ENCODE measurements around the gene C19orf47.
"Not testable (repeated sequence)": the region's sequence is repeated elsewhere in the genome, so short reads cannot be mapped to it uniquely, and the experiment has no call there.

Gene C19orf47

DNA sequence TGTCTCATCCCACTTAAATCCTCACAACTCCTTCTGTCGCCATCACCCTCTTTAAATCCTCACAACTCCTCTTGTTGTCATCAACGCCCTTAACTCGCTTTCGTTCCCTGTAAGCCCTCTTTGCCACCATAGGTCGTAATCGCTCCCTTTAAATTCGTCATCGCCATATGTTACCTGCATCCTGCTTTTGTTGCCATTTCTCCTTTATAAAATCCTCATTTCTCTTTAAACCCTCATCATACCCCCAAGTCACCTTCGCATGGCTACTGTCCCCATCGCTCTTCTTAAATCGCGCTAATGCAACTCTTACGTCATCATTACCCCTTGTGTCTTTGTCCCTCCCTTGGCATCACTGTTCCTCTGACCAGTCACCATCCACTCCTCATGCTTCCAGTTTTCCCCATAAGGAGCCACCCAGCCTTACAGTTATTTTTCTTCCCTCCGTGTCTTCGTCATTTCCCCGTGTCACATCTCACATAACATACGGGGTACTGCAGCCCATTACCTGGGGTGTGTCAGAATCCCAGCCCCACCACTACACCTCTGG, 837 bp upstream of the C19orf47 start:
- no peak for DNase-seq (ENCODE audit: low read depth in 2 of 2)

DNA sequence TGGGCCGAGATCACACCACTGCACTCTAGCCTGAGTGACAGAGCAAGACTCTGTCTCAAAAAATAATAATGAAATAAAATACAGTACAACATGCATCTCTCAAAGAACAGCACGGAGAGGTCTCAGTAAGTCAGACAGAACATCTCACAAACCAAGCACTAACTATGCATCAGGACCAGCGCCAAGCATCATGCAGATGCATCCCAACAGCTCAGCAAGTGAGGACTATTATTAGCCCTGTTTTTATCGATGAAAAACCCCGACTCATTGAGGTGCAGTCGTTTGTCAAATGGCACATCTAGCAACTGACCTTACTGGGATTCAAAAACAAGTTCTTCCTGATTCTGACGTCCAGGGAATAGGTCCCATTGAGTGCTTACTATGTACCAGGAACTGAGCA, 3.8 kb downstream of the C19orf47 start:
- DNase-seq (ENCODE audit: low read depth in 2 of 2) = no peak

DNA sequence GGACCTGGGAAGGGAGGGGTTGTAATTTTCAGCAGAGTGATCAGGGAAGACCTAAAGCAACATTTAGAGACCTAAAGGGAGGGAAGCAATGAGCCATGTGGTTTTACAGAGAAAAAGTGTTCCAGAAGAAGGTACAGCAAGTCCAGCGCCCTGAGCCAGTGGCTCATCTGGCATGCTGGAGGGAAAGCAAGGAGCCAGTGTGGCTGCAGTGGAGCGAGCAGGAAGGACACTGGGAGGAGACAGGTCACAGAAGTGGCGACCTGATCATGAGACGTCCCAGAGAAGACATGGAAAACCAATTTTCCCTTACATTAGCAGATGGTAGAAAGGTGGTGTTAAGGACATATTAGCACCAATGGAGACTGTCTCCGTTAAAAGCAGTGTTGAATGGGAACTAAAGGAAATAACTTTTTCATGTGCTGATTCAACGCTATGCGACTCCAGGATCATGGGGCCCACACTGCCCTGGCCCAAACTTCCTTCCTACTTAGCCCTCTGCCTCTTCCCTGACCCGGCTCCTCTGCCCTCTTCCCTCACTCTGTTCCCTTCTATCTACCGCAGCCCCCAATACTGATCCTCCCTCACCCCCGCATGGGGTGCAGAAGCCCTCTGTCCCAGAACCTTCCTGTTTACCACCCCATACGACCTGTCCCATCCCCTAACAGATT, 5.4 kb downstream of the C19orf47 start:
- DNase-seq (ENCODE audit: low read depth in 2 of 2) = no peak

DNA sequence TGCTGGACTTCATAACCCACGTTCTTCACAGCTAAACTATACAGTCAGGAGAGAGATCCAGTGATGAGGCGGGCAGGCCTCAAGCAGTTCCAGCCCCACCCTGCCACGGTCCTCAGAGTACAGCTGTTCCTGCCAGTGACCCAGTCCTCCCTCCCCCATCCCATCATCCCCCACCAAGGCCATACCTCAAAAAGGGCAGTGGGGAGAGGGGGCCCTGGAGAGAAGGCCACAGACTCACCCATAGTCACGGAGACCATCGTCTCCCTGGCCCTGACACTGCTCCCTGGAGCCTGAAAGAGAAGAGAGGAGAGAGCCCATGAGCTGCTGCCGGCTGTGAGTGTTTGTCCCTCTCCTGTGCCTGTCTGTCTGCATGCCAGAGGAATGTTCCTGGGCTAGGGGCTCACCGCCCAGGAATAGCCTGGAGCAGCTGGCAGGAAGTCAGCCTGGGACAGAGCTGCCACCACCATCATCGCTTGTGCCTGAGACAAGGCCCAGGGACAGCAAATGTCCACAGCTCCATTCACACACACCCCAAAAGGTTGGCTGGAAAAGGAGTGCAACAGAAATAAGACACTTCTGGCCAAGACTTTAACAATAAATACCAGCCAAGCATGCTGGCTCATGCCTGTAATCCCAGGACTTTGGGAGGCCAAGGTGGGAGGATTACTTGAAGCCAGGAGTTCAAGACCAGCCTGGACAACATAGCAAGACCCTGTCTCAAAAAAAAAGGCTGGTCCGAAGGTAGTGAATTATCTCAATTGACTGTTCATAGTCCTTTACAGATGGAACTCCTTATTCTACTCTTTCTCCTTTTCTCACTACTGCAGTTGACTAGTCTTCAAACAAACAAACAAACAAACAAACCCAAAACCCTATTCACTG, 6.4 kb downstream of the C19orf47 start:
- no peak for DNase-seq (ENCODE audit: low read depth in 2 of 2)

DNA sequence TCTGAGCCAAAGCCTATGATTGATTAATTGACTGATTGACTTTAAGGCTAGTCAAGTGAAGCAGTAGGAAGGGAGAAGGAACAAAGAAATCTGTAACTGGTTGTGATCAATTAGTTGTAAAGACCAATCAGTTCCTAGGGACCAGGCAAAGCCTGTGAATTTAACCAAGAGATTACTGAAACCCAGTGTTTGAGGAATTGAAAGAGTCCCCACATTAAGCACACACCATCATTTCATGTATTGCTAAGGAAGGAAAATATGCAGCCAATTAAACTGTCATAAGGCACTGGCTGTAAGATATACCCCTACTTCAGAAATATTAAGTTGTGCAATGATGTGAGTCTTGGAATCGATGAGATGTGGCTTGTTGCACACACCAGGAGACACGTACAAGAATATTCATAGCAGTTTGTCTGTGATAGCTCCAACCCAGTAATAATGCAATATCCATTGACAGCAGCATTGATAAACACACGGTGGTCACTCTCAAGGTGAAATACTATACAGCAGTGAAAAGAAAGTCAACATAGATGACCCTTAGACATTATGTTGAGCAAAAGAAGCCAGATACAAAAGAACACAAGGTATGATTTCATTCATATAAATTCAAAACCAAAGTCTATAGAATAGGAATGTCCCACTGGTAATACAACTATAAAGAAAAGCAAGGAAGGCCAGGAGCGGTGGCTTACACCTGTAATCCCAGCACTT, 9.0 kb downstream of the C19orf47 start:
- DNase-seq (ENCODE audit: low read depth in 2 of 2) = no peak

DNA sequence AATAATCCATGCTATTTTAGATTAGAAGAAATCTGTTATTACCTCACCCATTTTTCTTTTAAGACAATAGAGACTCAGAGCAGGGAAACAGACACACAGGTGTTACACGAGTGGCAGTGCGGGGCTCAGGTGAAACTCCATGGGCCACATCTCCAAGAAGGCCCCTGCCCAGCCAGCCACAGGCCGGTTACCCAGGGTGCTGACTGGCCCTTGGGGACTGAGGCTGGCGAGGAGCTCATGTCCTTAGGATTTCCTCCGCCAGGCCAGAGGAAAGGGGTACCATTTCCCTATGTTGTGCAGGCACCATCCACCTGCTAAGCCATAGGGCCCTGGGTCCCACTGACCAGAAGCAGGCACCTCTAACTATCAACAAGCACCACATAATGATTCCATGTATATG, 10.6 kb downstream of the C19orf47 start:
- no peak for DNase-seq (ENCODE audit: low read depth in 2 of 2)

DNA sequence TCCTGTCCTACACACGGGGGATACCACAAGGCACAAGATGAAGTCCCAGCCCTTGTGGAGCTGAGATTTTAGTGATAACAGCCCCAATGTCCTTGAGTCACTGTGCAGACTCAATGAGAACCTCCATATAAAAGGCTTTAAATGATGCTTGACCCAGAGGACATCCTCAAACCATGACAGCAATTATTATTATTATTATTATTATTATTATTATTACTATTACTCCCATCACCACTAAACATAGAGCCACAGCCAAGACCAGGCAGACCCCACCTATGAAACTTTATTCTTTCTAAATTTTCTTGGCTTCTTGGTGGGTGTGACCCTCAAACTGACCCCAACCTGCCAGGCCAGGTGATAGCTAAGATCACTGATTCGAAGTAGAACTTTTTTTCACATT, 11.1 kb downstream of the C19orf47 start:
- DNase-seq (ENCODE audit: low read depth in 2 of 2) = no peak

DNA sequence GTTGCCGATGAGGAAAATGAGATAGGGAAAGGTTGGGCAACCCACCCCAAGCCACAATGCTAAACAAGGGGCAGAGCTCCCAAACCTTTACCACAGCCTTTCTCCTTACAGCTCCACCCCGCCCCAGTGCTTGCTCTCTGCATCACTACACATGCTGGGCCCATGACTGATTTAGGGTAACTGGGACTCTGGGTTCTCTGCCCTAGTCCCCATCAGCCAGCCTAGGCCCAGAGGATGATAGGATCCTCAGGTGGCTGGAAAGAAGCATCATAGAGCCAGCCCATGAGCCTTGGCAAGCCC, 11.6 kb downstream of the C19orf47 start:
- DNase-seq (ENCODE audit: low read depth in 2 of 2) = no peak

DNA sequence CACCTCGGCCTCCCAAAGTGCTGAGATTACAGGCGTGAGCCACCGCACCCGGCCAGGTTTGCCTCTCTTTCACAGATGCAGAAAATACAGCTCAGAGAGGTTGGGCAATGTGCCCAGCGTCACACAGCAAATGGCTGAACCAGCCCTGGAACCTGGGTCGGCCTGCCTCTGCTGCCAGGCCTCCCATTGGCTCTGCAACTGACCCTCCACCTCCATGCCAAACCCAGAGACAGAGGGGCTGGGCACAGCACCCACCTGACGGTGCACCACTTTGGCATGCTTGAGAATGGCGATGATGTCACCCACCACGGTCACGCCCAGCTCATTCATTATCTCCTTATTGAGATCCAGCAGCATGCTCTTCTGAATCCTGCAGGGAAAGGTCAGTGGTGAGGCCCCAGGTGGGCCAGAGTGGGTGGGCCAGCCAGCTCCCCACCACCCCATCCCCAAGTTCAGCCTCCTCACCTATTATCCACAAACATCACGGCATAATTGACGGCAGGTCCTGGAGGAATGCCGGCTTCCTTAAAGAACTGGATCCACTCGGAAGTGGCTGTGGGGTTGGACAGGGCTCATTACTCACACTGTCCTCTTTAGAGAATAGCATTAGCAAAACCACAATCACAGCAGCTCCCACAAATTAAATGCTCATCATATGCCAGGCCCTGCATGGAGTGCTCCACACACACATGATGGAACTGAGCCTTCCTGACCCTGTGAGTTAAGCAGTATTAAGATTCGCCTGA, 12.2 kb downstream of the C19orf47 start:
- no peak for DNase-seq (ENCODE audit: low read depth in 2 of 2)

DNA sequence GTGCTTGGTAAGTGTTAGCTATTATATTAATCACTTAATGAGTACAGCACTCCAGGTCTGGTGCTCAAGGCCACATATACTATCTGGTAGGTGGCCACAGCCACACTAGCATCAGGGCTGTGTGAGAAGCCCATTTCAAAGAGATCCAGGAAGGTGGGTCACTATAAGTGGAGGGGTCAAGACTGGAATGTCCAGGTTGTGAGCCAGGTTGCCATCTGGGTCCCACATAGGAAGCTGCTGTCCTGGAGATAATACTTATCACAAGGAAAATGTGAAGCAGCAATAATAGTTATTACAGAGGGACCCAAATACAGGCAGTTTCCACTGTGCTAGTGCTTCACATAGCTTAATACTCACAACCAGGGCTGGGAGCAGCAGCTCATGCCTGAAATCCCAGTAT, 13.1 kb downstream of the C19orf47 start:
- DNase-seq (ENCODE audit: low read depth in 2 of 2) = no peak

DNA sequence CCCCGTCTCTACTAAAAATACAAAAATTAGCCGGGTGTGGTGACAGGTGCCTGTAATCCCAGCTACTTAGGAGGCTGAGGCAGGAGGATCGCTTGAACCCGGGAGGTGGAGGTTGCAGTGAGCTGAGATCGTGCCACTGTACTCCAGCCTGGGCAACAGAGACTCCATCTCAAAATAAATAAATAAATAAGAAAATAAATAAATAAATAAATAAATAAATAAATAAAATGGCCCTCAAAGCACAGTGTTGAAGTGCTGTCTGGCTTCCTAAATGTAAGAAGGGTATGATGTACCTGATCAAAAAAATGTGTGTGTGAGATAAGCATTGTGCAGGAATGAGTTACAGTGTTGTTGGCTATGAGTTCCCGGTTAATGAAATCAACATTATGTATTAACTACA, 15.1 kb downstream of the C19orf47 start:
- DNase-seq (ENCODE audit: low read depth in 2 of 2) = not testable (repeated sequence)

DNA sequence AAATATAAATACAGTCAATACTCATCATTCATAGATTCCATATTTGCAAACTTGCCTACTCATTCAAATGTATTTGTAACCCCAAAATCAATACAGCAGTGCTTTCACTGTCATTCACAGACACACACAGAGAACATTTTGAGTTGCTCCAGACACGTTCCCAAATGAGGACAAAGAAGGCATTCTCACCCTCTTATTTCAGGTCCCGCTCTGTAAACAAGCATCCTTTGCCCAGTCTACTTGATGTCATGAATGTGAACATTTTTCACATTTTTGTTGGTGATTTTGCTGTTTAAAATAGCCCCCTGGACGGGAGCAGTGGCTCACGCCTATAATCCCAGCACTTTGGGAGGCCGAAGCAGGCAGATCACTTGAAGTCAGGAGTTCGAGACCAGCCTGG, 15.5 kb downstream of the C19orf47 start:
- DNase-seq (ENCODE audit: low read depth in 2 of 2) = no peak

DNA sequence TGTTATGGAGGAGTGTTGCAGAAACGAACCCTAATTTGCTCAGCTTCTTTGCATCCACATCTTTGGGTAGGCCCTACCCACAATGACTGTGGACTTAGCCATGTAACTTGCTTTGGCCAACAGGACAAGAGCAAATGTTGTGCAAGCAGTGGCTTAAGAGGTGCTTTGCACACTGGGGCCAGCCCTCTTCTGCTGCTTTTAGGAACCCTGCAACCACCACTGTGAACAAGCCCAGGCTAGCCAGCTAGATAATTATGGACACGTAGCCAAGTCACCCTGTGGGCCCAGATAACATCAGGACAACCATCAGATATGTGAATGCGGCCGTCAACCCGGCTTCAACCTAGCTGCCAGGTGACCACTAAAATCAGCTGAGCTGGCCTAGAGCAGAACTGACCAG, 17.1 kb downstream of the C19orf47 start:
- DNase-seq (ENCODE audit: low read depth in 2 of 2) = no peak

DNA sequence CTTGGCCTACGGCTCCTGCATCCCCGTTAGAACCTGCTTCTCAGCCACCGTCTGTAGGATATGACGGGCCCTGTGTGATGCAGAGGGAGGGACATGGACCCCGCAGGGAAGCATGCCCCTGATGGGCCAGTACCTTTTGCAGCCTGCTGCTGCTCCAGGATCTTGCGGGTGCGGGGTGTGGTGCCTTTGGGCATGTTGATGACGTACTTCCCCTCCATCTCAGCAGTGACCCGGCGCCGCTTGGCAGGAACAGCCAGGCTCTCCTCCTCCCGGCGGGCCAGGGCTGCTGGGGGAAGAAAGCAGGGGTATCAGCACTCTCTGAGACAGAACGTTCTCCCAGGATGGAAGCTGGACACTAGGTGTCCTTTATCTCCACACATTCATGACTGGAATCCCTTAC, 22.0 kb downstream of the C19orf47 start:
- no peak for DNase-seq (ENCODE audit: low read depth in 2 of 2)

DNA sequence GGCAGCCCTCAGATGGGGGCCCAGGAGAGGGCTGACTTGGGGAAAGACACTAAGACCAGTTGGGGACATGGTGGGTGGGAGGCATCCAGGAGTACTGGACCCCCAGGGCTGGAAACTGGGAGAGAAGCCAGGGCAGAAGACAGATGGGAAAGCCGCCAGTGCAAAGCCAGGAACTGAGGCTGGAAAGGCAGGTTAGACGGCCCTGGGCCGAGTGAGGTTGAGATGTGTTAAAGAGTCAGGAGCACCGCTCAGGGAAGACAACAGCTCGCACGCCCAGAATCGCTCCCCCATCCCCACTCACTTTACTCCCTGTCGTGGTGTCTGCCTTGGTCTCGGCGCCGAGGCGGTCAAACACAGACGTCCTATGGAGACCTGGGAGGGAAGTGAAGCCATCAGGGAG, 24.5 kb downstream of the C19orf47 start:
- no peak for DNase-seq (ENCODE audit: low read depth in 2 of 2)

DNA sequence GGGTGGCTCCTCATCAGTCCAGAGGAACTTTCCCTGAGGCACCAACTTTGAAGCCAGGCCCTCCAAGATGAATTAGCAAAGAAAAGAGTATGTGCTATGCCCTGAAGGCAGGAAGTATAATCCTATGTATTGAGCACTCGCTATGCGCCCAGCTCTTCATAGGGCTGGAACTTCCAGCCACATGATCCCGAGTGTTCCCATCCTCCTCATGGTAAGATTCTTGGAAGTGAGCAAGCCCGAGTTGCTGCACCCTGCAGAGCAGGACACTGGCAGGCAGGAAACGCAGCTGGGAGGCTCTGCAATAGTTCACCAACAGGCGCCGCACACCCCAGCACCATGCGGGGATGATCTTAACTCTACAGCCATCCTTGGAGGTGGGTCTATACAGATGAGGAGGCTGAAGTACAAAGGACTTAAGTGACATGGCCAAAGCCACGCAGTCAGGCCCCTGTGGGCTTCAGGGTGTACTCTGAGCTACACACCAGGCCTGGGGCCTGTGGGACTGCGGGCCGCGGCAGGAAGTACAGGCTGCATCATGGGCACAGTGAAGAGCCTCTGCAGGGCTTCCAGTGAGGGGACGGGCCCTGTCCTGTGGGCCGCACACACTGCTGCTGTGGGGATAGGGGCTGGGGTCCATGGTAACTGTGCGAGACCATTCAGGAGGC, 25.1 kb downstream of the C19orf47 start:
- no peak for DNase-seq (ENCODE audit: low read depth in 2 of 2)

DNA sequence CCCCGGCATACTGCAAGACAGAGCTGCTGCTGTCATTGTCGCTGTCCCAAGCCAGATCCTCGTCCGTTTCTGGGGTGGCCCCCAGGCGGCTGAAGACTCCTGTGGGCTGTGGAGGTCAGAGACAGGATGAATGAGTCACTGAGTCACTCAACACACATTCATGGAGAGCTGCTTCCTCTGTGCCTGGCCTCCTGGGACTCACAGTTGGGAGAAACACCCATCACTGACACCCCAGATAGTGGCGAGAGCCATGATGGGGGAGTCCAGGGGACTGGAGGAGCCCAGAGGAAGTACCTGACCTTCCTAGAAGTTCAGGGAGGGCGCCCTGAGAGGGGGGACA, 26.0 kb downstream of the C19orf47 start:
- DNase-seq (ENCODE audit: low read depth in 2 of 2) = no peak

DNA sequence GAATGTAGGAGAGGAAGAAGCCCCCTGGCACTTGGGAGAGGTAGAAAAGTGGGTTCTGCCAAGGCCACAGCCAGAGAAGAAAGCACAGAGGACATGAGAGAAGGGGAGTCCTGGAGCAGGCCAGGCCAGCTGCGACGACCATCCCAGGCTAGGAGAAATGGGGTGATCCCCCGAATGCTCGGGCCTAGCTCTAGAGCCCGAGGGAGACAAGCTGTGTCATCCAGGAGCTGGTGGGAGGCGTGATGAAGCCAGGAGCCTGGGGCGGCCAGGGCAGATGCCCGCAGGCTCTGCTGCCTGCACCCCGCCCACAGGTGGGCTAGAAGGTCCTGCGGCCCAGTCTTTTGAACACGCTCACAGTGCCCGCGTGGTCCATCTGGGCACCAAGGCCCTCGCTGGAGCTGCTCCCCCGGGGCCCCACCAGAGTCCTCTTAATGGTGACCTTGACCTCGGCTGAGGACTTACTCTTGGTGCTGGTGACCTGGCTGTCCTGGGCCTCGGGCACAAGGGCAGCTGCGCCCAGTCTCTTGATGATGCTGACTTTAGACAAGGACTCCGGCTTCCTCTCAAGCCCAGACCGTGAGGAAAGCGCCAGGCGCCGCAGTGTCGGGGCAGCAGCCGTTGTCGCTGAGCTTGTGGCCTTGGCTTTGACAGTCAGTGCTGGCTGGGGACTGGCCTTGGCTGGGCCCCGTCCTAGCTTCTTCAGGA, 26.5 kb downstream of the C19orf47 start:
- DNase-seq (ENCODE audit: low read depth in 2 of 2) = no peak

DNA sequence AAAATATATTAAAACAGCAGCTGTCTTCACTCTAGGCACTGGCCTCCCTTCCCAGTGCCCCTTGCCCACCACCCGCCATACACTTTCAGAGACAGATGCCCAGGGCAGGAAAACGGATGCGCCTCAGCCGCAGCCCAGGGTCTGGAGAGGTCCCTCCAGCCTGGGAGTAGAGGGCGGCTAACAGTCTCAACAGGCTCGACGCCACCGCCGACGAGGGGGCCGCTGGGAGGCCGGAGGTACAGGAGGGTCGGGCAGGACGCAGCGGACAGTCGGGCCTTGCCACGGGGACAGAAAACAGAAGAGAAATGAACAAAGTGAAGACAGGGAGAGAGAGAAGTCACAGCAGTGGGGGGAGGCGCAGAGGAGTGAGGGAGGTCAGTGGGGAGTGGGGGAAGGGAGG, 27.1 kb downstream of the C19orf47 start:
- no peak for DNase-seq (ENCODE audit: low read depth in 2 of 2)

DNA sequence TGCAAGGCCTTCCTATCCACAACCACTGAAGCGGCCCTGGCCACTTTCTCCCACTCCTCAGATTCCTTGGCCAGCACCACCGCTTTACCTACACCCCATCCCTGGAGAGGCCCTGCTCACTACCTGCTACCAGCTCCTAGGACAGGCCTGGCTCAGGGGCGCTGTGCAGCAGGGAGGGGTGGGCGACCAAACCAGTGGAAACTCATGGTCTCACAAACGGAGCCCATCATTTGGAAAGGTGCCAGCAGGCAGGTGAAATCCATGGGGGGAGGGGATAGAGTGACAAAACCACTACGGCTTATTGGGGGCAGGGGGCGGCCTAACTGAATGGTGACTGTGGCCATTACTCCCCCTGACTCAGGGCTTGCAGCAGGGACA, 27.6 kb downstream of the C19orf47 start:
- no peak for DNase-seq (ENCODE audit: low read depth in 2 of 2)

DNA sequence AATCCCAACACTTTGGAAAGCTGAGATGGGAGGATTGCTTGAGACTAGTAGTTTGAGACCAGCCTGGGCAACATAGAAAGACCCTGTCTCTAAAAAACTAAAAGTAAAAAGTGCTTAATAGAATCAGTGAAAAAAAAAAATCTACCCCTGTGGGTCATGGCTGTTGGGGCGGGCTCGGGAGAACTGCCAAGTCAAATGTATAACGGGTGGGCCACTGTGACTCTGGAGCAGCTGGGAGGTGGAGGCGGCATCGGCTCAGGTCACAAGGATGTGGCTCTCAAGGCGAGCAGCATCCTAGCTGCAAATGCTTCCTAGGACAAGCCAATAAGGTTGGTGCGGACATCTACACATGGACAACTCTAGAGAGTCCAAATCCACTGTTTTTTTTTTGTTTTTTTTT, 30.9 kb downstream of the C19orf47 start:
- DNase-seq (ENCODE audit: low read depth in 2 of 2) = no peak
